Right atrium auricular region (tissue), 2 donors: ENCODE data around the gene CSRP3. TPM values are rescaled to one million over a fixed set of nuclear protein-coding genes. Genes with fewer than 3 reads are reported as not detected.

Source experiments
- DNase-seq: peaks from one replicate; pipeline ENCODE4 v3.0.0-alpha.2; 2019; ENCODE audit warnings: low spot score
- H3K27ac ChIP-seq, 2 donors: fragments of 200-600 bp; sonication (generic); 1 replicate in 1 of 2; 2 replicates in 1 of 2; pipeline ENCODE4 v1.5.1; 2016 to 2019
- H3K27me3 ChIP-seq, 2 donors: fragments of 200-600 bp; sonication (generic); one replicate each; pipeline versions ENCODE4 v1.5.1 to v1.6.0; 2017 to 2019
- H3K36me3 ChIP-seq: fragments of 200-600 bp; sonication (generic); one replicate; pipeline ENCODE4 v1.5.1; 2016
- H3K4me1 ChIP-seq, 2 donors: fragments of 200-600 bp; sonication (generic); one replicate each; pipeline versions ENCODE4 v1.5.1 to v1.6.0; 2017 to 2019
- H3K4me3 ChIP-seq, 2 donors: fragments of 200-600 bp; sonication (generic); 1 replicate in 1 of 2; 2 replicates in 1 of 2; pipeline ENCODE4 v1.5.1; 2017 to 2019; ENCODE audit warnings: mild to moderate bottlenecking in 1 of 2, moderate library complexity in 1 of 2
- H3K9me3 ChIP-seq, 2 donors: fragments of 200-600 bp; sonication (generic); one replicate each; pipeline ENCODE4 v1.5.1; 2019
- CTCF ChIP-seq, 2 donors: fragments of 200-600 bp; sonication (generic); IDR thresholded peaks; one replicate each; pipeline ENCODE4 v1.5.1; 2019; ENCODE audit warnings: antibody characterized with exemption in 2 of 2
- total RNA-seq, 2 donors: library from RNA; depleted of rRNA; stranded (reverse); fragments of >200 nt; gene quantifications; one replicate each; pipeline ENCODE4 v1.1.0, GENCODE V29; 2016

Gene CSRP3
- total RNA-seq, result 1,000 to 10,000 TPM; 1,021 to 1,621 TPM

- H3K27me3 ChIP-seq, result no peaks in the 10 kb centered on the region
- peak within 1 kb of the TSS; percentile 48 to 52 for H3K4me3 ChIP-seq
- TF ChIP-seq CTCF (IDR thresholded peaks at IDR 0.05), result no peak
- peaks cover 8% of the 10 kb centered on the region for H3K36me3 ChIP-seq
- DNase-seq, result peak; percentile 73
- no peaks in the 10 kb centered on the region for H3K4me1 ChIP-seq
- H3K9me3 ChIP-seq, result no peaks in the 10 kb centered on the region
- peak within 1 kb of the TSS; percentile 83 to 92 for H3K27ac ChIP-seq
Observed at GRCh38 chr11:19201737-19202605, at the start of gene CSRP3. CSRP3 (minus strand) TSS chr11:19201983; CDS start chr11:19192448, 9,535 bp downstream.

GRCh38 chr11:19251577-19251976 is 49.8 kb upstream of the CSRP3 start:
- no peak overlapping the region for H3K4me3 ChIP-seq
- H3K36me3 ChIP-seq, result no peaks in the 10 kb centered on the region
- no peak for TF ChIP-seq CTCF (IDR thresholded peaks at IDR 0.05)
- H3K9me3 ChIP-seq, result no peaks in the 10 kb centered on the region
- H3K27me3 ChIP-seq, result no peaks in the 10 kb centered on the region
- DNase-seq, result no peak
- H3K4me1 ChIP-seq, result no peaks in the 10 kb centered on the region
- no peak overlapping the region for H3K27ac ChIP-seq

DNA sequence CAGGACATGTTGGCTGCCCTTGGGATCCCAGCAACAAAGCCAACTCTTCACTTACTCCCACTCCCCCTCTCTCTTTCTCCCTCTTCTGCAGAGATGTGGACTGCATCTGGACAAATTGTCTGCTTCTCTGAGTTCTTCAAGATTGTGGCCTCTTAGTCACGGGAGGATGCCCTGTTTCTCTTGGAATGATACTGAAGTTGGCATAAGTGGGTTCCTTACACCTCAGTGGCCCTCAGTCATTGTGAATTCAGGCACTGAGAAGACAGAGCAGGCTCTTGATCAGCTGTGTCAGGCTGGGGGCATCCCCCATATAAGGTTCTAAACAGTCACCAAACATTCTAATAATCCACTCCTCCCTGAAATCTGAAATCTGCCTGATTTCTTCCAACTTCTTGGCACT is 45.0 kb upstream of the CSRP3 start:
- Histone ChIP-seq H3K9me3 (no peaks in the 10 kb centered on the region), H3K36me3 (no peaks in the 10 kb centered on the region), H3K4me3 (no peak overlapping the region), H3K4me1 (peaks cover 0 to 10% of the 10 kb centered on the region in 2 donors), H3K27ac (no peak overlapping the region), H3K27me3 (peaks cover 6 to 11% of the 10 kb centered on the region in 2 donors)
- DNase-seq, result no peak
- TF ChIP-seq CTCF (IDR thresholded peaks at IDR 0.05), result no peak

DNA sequence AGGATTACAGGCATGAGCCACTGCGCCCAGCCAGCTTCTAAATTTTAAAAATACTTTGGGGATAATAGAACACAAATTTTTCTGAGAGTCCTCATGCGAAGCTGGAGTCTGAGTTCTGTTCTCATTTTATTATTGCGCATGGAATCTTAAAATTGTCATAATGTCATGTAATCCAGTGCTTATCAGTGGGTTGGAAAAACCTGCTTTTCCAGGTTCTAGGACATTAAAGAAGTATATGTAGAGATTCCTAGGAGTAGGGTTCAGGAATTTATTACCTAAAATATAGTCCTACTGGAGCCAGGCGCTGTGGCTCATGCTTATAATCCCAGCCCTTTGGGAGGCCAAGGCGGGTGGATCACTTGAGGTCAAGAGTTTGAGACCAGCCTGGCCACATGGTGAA is 43.6 kb upstream of the CSRP3 start:
- H3K9me3 ChIP-seq, result no peaks in the 10 kb centered on the region
- TF ChIP-seq CTCF (IDR thresholded peaks at IDR 0.05), result no peak
- H3K4me3 ChIP-seq, result no peak overlapping the region
- no peak for DNase-seq
- peaks cover 0 to 22% of the 10 kb centered on the region in 2 donors for H3K4me1 ChIP-seq
- H3K36me3 ChIP-seq, result no peaks in the 10 kb centered on the region
- peaks cover 8 to 16% of the 10 kb centered on the region in 2 donors for H3K27me3 ChIP-seq
- no peak overlapping the region for H3K27ac ChIP-seq

DNA sequence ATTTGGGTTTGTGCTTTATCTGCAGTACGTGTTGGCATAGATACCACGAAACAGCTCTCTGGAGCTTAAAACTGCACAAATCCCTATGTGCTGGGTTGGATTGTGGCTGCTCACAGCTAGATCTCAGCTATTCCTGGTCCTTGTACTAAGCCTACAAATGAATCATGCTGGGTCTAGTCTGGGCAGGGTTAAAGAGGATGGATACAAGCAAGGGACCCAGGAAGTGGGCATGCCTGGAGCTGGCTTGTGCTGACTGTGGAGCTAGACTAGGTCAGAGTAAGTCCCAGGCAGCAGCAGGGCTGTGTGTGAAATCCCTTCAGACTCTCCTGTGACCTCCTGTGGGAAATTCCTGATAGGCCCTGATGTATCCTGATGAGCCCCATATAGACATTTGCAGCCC is 42.8 kb upstream of the CSRP3 start:
- Histone ChIP-seq H3K9me3 (no peaks in the 10 kb centered on the region), H3K27me3 (peaks cover 8 to 16% of the 10 kb centered on the region in 2 donors), H3K27ac (no peak overlapping the region), H3K36me3 (no peaks in the 10 kb centered on the region), H3K4me1 (peaks cover 0 to 25% of the 10 kb centered on the region in 2 donors), H3K4me3 (no peak overlapping the region)
- DNase-seq, result no peak
- TF ChIP-seq CTCF (IDR thresholded peaks at IDR 0.05), result no peak
